Right renal cortex interstitium (tissue), 3 donors: ENCODE results near the gene APLN. TPM values are rescaled to one million over a fixed set of nuclear protein-coding genes. Genes with fewer than 3 reads are reported as not detected.

ENCODE experiments used
- DNase-seq, 3 donors: peaks; one replicate each; pipeline ENCODE4 v3.0.0-alpha.2; 2013; ENCODE audit warnings: low read depth in 3 of 3, low spot score in 2 of 3
- polyA plus RNA-seq, 3 donors: library from polyadenylated mRNA; unstranded; fragments of 120-200 nt; gene quantifications; one replicate each; pipeline ENCODE4 v1.2.1, GENCODE V29; 2013; ENCODE audit not compliant: insufficient read length in 3 of 3

The APLN gene
- polyA plus RNA-seq, 3 donors: 5.5 to 7.8 (median 7.4) TPM

DNA sequence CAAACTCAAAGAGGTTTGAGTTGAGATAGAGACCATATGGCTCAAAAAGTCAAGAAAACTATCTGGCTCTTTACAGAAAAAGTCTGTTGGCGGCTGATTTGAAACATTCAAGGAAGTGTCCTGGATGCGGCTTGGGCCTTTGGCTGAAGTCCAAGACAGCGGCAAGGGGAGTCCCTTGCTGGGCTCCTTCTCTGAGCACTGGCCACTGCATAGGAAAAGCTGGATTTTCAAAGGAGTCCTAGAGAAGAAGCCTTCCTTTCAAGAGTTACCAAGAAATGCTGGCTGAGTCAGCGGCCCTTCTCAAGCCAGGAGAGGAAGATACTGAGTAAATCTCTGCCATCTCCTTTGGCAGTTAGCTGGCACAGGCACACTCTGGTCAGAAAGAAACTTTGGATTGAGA, 12.1 kb downstream of the APLN start:
- DNase-seq: no peak

DNA sequence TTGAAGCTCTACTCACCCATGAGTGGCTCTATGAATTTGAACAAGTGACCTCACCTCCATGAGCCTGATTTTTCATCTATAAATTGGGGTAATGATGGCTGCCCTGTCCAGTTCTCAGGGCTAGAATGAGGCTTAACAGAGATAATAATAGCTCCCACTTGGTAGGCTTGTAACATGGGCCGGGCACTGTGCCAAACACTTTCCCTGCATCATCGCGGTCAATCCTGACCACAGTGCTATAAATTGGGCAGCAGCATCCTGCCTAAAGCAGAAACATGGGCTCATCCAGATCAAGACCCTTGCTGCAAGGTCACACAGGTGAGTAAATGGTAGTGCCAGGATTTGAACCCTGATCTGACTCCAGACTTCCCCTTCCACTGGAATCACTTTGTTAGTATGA, 12.8 kb downstream of the APLN start:
- no peak for DNase-seq

DNA sequence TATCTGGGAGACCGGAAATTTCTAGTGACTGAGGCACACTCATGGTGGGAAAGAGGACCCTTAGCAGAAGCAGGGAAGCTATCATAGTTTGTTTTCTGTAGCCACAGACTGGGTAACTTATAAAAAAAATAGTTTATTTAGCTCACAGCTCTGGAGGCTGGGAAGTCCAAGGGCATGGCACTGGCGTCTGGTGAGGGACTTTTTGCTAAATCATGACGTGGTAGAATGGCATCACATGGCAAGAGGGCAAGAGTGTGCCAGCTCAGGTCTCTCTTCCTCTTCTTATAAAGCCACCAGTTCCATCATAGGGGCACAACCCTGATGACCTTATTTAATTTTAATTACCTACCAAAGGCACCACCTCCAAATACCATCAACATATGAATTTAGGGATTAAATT, 13.3 kb downstream of the APLN start:
- no peak for DNase-seq

DNA sequence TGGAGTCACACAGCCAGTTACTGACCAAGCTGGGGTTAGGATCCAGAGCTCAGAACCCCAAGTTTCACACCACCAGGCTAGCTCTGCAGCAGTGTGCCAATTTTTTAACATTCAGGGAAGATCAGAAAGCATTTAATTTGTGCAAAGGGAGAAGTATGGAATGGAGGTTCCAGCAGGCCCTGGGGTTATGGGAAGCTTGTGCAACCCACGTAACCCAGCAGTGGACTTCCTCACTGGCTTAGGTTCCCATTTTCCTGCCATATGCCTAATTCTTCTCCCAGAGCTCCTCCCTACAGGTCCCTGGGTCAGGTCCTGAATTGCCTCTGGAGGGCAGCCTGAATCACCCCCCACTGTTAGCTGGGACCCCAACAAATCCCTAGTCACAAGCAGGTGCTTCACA, 14.0 kb downstream of the APLN start:
- no peak for DNase-seq

DNA sequence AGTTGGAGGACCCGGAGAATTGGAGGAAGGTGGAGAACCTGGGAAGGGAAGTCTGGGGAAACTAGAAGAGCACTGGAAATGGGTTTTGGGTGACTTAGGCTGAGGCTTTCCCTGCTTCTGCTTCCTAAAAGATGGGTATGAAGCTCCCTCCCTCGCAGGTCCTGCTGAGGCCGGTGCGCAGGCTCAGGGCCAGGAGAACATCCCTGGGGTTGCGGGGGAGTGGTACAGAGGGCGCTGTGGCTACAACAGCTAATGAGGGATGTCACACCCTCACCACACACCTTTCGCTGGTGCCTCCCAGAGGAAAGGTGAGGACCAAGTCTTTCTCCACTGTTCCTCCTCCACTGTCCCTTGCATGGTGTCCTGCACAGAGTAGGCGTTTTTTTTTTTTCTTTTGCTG, 15.8 kb downstream of the APLN start:
- no peak for DNase-seq

DNA sequence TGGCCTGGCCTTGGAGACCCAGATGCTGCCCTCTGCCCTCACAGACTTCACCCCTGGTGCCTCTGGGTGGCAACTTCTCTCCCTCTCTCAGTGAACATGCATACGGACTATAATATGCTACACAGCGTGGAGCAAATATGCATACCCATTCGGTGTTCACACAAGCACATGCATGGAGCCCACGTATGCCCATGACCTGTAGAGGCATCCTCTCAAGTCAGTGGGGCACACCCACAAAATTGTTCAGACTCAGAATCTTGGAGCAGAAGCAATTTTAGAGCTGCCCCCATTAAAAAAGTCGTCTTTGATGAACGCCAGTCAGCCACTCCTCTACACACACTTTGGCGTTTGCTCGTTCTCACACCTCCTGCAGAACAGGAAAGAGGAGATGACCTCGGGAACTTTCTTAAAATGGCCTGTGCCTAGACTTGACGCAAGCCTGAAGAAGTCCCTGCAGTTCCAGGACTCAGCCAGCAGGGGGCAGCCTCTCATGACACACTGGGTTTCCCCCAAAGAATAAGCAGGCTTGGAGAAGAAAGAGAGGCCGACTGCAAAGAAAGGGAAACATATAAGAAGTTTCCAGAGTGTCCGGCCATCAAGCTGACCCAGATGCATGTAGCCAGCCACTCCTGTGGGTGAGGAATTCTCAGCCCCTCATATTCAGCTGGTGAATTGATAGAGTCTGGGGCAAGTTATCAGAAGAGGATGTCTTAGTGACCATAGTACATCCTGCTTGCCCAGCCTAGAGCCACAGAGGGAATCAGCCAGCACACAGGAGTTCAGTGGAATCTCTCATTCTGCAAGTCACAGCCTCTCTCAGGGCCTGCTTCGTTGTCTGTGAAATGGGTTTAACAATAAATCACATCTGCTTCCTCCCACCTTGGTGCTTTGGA, 17.3 kb downstream of the APLN start:
- DNase-seq: peak in 1 of 3 donors; percentile 45

DNA sequence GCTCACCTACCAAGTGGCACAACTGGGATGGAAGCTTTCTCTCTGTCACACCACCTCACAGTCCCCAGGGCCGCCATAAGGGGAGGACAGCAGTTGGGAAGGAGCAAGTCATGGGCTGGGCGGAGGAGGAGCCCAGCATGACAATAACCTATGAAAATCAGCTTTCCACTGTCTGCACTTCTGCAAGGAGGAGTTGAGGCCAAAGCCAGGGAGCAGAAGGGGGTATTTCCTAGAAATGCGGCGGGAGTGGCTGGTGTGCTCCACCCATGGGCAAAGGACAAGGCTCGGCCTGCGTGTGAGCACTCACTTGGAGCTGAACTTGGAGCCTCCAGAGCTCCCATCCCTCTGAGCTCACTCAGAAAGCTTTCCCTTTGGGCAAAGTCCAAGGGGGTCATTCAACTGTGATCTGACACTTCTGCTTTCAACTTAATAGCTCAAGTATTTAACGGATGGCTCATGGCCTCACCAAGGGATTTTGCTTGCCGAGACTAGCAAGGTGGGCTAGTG, 18.5 kb downstream of the APLN start:
- no peak for DNase-seq

DNA sequence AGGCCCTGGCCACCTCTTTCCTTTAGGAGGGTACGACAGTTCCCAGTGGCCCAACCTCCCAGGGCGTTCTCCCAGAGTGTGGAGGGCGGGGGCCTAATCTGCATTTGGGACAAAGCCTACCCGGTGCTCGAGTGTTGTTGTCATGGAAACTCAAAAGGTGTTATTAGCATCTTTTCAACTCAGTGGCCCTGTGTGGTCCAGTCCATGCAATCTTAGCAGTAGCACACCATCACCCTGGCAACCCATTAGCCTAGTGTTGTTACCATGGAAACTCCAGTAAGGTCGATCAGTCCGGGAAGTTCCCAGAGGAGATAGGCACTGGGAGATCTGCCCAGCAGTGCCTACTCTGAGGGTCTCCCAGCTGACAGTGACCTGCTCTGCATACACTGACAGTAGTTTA, 20.2 kb downstream of the APLN start:
- DNase-seq: no peak

DNA sequence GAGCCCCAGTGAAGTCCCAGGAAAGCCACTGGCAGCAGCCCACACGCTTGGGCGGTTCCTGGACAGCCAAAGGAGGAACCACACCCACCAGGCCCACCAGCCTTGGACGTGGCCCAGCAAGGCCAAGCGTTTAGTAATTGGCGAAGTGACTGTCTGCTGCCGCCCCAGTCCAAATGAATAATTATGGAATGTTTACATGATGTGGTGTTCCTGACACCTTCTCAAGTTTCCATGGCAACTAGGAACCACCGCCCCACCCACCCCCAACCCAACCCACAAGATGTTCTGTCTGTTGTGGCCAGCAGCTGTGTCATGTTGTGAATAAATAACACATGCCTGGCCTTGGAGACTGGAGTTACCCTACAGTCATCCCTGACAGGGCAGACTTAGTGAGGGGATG, 22.3 kb downstream of the APLN start:
- no peak for DNase-seq

DNA sequence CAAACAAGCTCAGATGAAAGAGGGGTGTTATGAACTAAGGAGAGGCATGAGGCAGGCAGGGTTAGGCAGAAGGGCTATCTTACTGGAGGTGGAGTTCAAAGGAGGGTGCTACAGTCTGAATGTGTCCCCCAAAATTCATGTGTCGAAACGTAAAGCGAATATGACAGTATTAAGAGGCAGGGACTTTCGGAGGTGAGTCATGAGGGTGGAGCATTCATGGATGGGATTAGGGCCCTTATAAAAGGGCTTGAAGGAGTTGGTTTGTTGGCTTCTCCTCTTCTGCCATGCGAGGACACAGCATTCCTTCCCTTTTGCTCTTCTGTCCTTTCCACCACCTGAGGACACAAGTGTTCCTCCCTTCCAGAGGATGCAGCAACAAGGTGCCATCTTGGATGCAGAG, 22.9 kb downstream of the APLN start:
- no peak for DNase-seq

DNA sequence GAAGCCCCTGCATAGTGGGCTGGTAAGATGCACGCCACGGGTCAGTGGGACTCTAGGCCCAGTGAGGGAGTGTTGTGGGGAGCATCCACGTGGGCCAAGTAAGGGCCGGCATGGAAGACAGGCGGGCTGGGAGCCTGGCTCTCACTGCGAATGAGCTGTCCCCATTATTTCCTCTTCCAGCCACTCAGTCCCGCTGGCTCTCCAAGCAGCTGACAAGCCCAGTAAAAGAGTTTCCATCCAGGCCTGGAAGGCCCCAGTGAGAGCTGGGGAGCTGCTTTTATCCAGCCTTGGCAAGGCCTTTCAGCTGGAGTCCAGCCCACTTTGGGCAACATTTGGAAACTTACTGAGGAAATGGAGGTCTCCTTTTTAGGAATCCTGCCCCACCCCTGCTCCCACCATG, 24.9 kb downstream of the APLN start:
- DNase-seq: no peak

DNA sequence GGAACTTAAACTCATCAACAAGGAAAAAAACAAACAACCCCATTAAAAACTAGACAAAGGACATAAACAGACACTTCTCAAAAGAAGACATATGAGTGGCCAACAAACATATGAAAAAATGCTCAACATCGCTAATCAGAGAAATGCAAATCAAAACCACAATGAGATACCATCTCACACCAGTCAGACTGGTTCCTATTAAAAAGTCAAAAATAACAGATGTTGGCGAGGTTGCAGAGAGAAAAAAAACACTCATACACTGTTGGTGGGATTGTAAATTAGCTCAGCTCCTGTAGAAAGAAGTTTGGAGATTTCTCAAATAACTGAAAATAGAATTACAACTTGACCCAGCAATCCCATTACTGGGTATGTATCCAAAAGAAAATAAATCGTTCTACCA, 28.7 kb downstream of the APLN start:
- no peak for DNase-seq

DNA sequence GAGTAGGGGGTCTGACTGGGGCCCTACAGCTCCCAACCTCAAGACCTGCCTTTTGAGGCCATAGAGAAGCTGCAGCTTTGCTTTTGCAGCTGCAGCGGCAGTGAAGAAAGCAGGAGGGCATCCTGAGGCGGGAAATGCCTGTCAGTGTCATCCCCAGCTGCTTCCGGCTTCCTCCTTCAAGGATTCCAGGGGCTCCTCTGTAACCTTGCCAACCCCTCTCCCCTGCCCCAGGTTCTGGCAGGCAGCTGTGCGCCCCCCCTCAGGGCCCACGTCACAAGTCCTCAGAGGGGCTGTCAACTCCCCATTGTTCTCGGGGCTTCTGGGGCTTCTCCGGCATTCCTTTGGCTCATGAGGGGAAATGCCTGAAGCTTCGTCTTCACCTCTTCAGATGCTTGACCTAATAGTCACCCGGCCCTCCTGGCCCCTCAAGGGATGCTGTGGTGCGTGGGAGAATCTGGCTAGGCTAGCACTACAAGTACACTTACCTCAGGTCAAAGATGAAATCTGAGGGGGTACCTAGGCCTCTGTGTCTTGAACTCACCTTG, 31.9 kb downstream of the APLN start:
- DNase-seq: no peak

DNA sequence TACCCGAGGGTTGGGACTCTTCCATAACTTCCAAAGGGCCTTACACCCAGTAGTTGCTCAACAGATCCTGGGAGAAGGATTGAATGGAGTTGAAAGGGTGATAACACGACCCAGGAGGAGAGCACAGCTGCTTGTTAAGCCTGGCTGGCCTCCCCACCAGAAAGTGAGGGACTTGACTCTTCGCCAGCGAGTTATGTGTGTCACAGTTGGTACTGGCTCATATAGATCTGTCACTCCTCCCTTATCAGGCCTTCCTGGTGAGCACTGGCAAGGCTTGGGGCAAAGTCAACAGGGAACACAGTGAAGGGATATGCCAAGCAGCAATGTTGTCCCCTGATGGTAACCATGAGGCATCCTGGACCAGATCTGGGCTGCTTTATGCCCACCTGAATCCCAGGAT, 35.8 kb downstream of the APLN start:
- DNase-seq: no peak

DNA sequence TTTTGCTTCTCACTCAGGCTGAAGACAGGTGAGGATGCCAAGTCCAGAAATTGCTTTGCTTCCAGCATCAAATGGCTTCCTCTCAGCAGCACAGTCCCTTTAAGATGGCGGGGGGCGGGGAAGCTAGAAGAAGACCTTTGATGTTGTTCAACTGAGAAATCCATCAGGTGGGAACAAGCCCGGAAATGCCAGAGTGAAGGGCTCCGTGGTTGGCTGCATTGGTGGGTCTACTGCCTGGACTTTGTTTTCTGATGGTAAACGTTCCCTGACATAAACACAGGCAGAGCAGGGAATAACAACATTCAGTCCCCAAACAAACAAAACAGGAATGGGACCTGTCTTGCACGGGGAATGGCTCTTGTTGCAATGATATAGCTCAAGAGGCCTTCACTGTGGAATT, 37.3 kb downstream of the APLN start:
- DNase-seq: no peak

DNA sequence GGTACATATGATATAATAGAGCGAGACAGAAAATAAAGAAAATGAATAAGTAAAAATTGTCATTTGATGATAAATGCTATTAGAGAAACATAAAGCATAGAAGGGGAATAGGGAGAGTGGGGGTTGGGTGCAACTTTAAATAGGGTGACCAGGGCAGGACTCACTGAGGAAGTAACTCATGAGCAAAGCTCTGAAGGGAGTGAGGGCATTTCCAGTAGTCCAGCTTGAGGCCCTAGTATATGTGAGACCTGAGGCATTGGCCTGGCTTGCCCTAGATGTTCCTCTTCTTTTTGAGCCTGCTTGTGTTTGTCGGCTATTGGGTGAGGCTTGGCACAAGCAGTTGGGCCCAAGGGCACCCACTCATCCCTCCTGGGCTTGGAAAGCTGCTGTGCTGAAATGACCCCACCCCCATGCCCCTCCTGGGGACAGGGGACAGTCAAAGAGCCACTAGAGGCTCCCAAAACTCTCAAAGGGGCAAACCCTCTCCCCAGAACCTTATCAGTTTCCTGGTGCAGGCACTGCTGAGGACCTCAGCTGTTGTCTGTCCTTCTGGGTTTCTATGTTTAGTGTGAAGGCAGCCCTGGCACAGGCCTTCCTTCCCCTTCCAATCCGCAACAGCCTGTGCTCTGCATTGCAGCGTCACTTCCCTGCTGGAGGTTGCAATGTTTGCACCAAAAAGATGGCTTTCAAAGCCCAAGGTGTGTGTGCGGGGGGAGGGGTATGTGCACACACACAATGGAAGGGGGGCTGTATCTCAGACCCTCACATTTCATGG, 40.1 kb downstream of the APLN start:
- no peak for DNase-seq

DNA sequence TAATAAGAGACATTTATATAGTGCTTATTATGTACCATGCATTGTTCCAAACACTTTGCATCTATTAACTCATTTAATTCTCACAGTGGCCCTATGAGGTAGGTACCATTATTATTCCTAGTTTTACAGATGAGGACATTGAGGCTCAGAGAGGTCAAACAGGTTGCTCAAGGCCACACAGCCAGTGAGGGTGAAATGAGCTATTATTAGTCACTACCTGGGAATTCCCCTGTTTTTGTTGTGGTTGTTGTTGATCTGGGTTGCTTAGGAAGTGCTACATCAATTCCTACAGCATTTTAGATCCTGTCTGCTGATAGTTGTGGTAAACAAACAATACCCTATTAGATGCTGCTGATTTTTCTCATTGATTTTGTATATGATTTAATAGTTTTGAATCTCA, 41.2 kb downstream of the APLN start:
- no peak for DNase-seq

DNA sequence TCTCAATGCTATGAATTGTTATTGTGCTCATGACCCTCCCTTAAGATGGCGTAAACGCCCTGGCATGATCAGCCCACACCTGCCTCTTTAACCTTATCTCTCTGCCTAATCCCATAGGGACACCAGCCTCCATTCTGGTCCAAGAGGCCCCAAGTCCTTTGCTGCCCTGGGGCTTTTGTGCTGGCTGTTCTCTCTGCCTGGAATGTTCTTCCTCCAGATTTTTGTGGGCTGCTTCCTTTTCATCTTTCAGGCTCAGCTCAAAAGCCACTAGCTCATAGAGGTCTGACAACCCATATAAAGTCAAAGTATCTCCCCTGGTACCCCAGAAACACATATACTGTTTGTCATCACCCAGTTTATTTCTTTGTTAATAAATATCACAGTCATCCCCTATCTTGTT, 42.4 kb downstream of the APLN start:
- DNase-seq: no peak

DNA sequence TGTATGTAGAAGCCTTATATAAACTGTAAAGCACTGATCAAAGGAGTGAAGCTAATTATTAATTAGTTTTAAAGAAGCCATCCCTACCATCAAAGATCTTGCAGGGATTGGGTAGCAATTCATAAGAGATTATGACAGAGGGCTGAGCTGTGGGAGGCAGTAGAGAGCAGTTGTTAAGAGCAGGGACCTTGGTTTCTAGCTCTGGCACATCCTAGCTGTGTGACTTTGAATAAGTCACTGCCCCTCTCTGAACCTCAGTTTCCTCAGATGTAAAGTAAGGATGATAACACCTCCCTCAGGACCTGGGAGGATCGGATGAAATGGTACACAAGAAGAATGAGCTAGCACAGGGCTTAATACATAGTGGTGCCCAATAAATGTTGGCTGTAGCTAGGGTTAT, 45.4 kb downstream of the APLN start:
- DNase-seq: no peak

DNA sequence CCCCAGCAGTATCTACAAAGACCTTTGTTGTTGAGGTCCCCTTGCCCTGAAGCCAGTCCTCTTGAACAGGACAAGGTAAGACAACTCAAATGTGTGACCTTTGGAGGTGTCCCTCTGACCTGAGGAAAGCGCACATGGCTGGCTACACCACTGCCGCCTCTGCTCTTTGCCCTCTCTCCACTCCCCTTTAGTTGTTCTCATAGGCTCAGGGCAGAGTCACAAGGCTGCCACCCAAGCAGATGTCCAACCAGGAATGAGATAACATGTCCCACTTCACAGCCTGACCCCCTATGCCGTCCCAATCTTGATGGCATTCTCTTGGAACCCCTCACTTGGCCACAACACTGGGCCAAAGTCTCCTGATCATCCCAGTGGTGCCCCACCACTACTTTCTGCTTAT, 46.3 kb downstream of the APLN start:
- DNase-seq: no peak

DNA sequence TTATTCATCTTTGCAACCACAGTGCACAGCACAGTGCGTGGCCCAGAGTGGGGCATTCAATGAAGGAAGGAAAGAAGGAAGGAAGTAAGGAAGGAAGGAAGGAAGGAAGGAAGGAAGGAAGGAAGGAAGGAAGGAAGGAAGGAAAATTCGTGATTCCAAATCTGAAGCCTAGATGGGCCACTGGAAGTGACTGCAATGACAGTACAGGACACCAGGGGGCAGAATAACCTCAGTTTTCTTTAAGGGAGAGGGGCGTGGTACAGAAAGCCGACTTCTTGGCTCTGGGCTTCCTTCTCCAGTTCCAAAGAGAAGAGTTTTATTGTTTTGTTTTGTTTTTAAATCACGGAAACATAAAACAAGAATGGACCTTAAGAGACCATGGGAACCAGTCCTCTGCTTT, 47.8 kb downstream of the APLN start:
- DNase-seq: peak in 2 of 3 donors; percentile 20 to 33

DNA sequence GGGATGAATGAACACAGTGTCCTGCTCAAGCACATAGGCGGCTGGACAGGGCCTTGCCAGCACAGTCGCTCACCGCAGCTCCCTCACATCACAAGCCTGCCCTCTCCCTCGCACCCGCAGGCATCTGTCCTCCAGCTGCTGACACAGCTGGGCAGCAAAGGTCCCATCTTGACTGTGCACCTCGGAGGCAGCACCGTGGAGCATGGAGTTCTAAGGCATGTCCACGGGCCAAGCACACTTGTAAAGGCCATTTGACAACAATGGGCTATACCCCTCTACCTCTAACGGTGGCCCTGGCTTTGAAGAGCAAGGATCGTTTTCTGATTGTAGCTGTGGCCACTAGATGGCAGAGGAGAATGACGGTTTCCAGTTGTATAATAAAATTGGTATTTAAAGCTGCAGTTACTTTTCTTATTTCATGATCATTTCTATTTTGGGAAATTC, 53.8 kb downstream of the APLN start:
- no peak for DNase-seq
